PC-9 (cell line): ENCODE results near the gene TCP11L2.

ENCODE experiments used
- CTCF ChIP-seq: fragments of 200-600 bp; sonication (generic); conservative IDR thresholded peaks from 2 replicates; pipeline ENCODE4 v1.6.1; 2017; ENCODE audit warnings: mixed run types, antibody characterized with exemption, mild to moderate bottlenecking, moderate library complexity
- EZH2 ChIP-seq: fragments of 200-600 bp; sonication (generic); IDR thresholded peaks from 2 replicates; pipeline ENCODE4 v1.8.0; 2017; ENCODE audit warnings: antibody characterized with exemption, low read depth

GRCh38 chr12:106285982-106286381, 16.6 kb upstream of the TCP11L2 start:
- TF ChIP-seq CTCF (no peak), EZH2 (no peak)
